GM19324 (cell line): ENCODE data around the gene WFIKKN2.

Experiments
- ATAC-seq: cut with Tn5 transposase; IDR thresholded peaks from one replicate; pipeline ENCODE4 v1.9.1; 2021; ENCODE audit warnings: mild to moderate bottlenecking, moderate library complexity; ENCODE audit not compliant: unreplicated experiment, low FRiP score

WFIKKN2 gene

GRCh38 chr17:50808413-50808812, 27.0 kb upstream of the WFIKKN2 start:
- ATAC-seq: no peak

GRCh38 chr17:50808888-50809287, 26.5 kb upstream of the WFIKKN2 start:
- ATAC-seq: no peak

DNA sequence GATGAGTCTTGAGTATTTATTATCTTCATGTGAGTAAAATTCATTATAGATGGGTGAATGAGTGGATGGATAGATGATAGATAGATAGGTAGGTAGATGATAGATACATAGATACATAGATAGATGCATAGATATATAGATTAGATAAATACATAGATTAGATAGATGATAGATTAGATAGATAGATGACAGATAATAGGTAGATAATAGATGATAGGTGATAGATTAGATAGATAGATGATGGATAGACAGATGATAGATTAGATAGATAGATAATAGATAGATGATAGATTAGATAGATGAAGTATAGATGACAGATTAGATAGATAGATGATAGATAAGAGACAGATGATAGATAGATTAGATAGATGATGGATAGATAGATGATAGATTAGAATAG, 21.8 kb upstream of the WFIKKN2 start:
- ATAC-seq: no peak

DNA sequence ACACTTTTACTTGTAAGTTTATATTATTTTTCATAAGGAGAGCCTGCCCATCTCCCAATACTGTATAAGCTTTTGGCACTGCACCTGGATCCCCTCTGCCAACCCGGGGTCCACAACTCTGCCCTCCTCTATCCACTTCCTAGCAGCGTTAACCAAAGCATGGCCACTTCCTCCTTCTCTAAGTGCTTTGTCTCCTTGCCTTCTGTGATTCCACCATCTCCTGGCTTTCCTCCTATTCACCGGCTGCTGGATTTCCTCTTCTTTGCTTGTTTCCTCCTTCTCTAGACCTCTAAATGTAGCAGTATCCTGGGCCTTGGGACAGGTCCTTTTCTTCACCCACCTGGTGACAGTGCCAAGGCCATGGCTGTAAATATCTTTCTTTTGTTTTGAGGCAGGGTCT, 20.0 kb upstream of the WFIKKN2 start:
- ATAC-seq: no peak

- no peak for ATAC-seq
Measured at GRCh38 chr17:50816271-50816670, 19.1 kb upstream of the WFIKKN2 start.

DNA sequence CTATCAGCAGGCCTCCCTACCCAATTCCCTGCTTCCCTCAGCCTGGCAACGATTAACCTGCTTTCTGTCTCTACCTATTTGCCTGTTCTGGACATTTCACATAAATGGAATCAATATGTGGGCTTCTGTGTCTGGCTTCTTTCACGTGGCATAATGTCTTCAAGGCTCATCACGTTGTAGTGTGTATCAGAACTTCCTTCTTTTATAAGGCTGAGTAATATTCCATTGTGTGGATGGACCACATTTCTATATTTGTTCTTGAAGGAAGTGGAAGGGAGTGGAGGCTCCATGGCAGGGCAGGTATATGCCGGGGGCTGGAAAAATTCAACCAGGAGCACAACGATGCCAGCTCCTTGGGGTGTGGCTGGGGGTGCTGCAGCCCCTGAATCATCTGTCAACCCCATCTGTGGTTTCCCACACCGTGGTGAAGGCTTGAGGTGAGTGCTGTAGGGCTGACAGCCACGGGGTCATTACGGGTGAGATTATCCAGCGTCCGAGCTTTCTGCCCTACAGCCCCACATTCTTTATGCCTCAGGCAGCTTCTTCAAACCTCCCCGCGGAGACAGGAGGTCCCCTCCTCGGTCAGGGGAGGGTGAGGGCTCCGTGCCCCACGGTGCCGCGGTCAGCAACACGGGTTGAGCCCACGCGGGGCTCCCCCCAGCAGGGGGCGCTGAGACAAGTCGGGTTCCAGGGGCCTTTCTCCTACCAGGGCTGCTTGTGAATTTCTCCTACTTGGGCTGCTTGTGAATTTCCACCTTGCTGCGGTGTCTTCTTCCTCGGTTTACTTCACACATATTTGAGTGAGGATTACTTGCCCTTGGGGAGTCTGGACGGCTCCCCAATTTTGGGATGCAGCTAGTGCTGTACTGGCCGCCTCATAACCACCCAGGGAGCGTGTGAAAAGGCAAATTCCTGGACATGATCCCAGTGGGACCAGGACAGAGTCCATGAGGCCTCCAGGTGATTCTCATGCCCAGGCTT, 18.3 kb upstream of the WFIKKN2 start:
- no peak for ATAC-seq

DNA sequence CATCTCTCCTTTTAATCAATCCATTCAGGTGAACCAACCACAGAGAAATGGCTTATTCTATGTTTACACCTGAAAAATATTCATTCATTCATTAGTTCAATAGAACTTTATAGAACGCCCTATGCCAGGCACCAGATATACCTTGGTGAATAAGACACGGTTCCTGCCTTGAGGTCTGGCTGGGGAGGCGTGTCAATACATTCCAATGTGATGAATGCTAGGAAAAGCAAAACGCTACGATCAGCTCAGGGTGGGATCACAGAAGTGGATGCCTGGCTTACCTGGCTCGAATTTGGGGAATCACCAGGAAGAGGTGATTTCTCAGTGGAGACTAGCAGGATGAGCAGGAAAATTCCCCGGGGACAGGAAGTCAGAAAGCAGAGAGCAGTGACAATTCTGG, 17.5 kb upstream of the WFIKKN2 start:
- ATAC-seq: no peak

DNA sequence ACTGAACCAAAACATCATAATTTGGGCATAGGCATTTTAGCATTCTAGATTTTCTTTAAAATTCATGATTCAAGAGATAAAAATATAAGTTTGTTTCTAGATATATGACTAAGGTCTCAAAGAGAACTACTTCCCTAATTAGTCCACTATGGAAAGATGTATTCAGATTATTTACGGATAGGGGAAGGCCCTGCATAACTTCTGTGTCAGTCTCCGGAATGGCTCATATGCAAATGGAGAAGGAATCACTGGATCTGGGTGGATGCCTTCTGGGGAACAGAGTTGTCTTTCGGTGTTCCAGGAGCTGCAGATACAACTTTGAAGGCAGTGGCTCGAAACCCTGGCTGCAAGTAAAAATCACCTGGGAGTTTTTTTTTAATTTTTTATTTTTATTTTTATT, 17.1 kb upstream of the WFIKKN2 start:
- ATAC-seq: no peak

DNA sequence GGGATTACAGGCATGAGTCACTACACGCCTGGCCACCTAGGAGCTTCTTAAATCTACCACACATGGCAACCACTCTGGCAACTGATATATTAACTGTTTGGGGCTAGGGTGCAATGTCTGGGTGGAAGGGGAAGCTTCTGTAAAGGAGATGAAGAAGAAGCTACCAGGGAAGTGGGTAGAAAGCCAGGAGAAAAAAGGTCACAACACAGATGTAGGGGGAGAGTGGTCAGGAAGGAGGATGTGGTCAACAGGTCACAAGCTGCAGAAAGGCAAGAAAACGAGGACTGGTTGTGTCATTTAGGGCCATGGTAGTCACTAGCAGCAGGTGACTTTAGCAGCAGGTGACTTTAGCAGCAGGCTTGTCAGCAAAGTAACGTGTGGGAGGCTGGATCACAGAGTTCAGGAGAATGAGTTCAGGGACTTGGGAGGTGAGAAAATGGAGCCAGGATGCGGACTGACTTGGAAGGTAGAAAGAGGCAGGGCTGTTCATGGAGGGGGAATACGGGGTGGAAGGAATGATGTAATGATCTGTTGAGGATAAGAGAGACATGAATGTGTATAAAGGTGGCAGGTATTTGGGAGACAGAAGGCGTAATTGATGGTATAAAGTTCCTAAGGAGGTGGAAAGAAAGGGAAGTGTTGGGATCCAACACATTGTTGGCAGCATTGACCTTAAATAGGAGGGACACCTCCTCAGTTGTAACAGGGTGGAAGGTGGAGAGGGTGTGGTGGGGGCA, 16.3 kb upstream of the WFIKKN2 start:
- ATAC-seq: no peak

DNA sequence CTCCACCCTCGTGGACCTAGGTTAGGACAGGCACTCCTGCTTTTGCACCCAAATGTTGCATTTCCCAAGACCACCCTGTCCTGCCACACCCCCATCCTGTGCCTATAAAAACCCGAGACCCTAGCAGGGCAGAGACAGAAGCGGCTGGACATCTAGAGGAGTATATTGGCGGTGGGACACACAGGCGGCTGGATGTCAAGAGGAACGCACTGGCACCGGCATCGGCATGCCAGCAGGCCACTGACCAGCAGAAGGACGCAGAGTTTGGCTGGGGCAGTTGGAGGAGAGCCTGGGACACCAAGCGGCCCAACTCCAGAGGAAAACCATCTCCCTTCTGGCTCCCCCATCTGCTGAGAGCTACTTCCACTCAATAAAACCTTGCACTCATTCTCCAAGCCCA, 14.7 kb upstream of the WFIKKN2 start:
- no peak for ATAC-seq

- no peak for ATAC-seq
Measured at GRCh38 chr17:50822550-50822949, 12.8 kb upstream of the WFIKKN2 start.

GRCh38 chr17:50824429-50824828, 11.0 kb upstream of the WFIKKN2 start:
- ATAC-seq: no peak

GRCh38 chr17:50825188-50825587, 10.2 kb upstream of the WFIKKN2 start:
- ATAC-seq: no peak

DNA sequence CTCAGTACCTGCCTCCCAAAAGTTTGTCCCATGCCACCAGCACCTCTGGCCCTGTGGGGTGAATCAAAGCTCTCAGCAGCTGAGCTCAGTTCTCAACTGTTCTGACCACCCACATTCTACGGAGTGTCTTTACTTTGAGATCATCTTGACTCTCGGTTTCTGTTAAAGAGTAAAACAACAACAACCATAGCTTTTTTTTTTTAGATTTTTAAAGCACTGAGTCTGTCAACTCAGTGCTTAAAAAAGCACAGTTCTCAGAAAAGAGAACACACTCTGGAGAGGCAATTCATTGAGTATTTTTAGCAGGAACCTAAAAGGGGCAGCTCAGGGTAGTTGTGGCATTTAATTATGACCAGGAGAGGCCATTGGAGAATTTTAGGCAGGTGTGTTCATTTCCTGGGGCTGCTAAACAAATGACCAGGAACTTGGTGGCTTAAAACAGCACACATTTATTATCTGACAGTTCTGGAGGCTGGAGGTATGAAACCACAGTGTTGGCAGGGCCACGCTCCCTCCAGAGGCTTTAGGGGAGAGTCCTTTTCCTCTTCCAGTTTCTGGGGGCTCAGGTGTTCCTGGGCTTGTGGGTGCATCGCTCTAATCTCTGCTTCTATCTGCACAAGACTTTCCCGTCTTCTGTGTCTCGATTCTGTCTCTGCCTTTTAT, 6.7 kb upstream of the WFIKKN2 start:
- peak; percentile 65 for ATAC-seq

DNA sequence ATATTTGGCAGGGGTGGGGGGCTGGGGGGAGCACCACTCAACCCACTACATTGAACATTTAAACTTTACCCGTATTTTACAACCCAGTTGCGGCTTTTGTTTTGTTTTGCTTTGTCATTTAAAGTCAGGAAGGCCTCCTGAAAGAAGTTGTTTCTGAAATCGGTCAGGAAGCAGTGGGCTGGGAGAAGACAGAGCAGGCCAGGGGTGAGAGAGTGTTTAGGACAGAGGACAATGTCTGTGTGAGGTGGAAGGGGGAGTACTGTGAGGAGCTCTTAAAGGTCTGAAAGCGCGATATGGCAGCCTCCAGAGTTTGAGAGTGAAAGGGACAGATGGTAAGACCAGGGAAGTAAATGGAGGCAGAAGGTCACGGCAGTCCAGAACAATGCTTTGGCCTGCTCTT, 6.1 kb upstream of the WFIKKN2 start:
- no peak for ATAC-seq

DNA sequence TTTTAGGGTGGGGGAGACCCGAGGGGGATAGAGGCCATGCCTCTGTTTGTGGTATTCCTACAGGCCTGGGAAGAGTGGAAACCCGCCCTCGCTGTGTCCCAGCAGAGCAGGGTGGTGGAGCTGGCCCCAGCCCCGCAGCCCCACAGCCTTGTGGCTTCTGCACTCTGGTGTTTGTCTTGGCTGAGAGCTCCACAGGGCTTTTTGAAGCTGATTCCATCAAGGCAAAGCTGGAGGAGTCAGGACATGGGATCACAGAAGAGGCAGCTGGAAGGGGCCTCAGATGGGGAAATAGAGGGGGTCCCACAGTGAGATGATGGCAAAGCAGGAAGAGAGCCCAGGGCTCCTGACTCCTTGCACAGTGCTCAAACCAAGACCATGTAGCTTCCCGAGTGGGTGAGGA, 5.0 kb upstream of the WFIKKN2 start:
- no peak for ATAC-seq

- ATAC-seq: no peak
Measured at GRCh38 chr17:50830994-50831393, 4.4 kb upstream of the WFIKKN2 start.

DNA sequence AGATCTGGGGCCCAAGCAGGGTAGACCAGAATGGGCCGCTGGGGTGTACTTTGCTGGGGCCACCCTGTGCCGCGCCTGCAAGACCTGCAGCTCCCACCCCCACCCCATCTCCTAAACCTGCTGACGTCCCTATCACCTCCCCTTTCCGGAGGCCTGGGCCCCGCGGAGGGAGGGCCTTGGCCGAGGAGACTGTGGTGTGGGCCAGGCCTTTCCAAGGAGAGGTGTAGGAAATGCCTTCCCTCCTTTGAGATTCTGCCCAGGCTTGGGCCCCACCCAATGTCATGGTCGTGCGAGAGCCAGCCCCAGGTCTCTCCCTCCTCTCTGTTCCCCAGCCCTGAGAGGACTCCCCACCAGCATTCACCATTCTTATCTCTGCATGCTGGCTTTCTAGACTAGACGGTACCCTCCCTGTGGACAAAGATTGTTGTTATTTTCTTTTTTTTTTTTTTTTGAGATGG, 3.9 kb upstream of the WFIKKN2 start:
- ATAC-seq: no peak

- ATAC-seq: no peak
Measured at GRCh38 chr17:50832267-50832863, 3.0 kb upstream of the WFIKKN2 start.

DNA sequence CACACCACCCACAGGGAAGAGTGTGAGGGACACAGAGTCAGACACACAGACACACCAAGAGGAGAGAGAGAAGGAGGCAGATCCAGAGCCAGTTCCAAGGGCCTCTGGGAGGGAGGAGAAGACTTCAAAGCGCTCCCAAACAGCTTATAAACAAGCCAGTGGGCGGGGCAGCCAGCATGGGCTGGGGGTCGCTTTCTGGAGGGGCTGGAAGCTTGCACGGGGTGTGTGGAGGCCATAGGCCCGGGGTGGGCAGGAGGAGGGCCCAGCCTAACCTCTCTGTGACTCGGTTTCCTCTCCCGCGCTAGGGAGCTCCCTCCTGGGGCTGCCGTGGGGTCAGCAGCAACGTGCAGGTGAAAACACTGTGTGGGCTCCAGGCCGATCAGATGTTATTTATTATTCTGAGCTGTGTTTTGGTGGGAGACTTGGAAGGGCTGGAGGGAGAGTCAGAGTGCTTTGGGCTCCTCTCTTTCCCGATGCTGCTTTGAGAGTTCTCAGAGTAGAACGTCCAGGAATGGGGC, 2.5 kb upstream of the WFIKKN2 start:
- no peak for ATAC-seq
